ENCODE measurements around the gene CTSH.

GRCh38 chr15:78990278-78990677 is 45.4 kb upstream of the CTSH start:
- TF ChIP-seq EZH2 (IDR thresholded peaks at IDR 0.05; ENCODE audit: insufficient read depth, poor library complexity, severe bottlenecking) (no peak), EZH2phosphoT487 (IDR thresholded peaks at IDR 0.05; ENCODE audit: insufficient read depth, low read depth) (no peak)

All from GM23248 (cell line).